NOMO-1 treated with DMSO at 0.1 percent for 48 hours (cell line): ENCODE measurements around the gene SCO1.

Experiments used
- DNase-seq: peaks from one replicate; lab custom pipeline; 2025; ENCODE audit not compliant: unreplicated experiment; lab: John Stamatoyannopoulos, UW

SCO1 gene

GRCh38 chr17:10653987-10654386 is 43.3 kb downstream of the SCO1 start:
- no peak for DNase-seq

- no peak for DNase-seq
Measured at GRCh38 chr17:10652984-10653659, 44.2 kb downstream of the SCO1 start.

GRCh38 chr17:10651927-10652326 is 45.4 kb downstream of the SCO1 start:
- DNase-seq: no peak

- DNase-seq: no peak
Measured at GRCh38 chr17:10649602-10650001, 47.7 kb downstream of the SCO1 start.

DNA sequence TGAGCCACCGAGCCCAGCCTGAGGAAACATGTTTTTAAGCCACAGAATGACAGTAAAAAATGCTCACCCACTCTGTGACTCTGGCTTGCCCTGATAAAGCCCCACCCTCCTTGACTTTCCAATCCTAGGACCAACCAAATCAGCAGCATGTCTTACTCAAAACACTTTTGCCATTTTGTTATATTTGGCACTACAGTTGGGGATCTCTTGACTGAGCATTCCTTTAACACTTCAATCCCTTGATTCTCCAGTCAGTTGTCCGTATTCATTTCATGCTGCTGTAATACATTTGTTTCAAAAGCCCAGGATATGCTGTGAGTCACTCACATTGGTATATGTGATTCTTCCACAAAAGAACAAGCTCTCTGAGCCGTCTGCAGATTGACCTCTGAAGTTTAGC is 48.4 kb downstream of the SCO1 start:
- no peak for DNase-seq

DNA sequence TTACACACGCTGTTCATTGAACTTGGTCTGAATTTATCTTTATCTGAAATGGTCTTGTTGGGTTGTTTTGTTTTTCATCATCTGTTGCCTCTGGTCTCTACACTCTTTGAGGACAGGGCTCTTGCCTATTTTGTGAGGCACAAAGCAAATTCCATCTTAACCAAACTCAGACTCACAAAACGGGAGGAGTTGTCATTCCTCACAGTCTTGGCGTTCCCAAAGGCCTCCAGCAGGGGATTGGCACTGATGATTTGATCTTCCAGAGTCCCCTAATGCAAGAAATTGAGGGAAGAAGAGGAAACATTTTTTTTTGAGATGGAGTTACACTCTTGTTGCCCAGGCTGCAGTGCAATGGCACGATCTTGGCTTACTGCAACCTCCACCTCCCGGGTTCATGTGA is 49.0 kb downstream of the SCO1 start:
- DNase-seq: no peak

DNA sequence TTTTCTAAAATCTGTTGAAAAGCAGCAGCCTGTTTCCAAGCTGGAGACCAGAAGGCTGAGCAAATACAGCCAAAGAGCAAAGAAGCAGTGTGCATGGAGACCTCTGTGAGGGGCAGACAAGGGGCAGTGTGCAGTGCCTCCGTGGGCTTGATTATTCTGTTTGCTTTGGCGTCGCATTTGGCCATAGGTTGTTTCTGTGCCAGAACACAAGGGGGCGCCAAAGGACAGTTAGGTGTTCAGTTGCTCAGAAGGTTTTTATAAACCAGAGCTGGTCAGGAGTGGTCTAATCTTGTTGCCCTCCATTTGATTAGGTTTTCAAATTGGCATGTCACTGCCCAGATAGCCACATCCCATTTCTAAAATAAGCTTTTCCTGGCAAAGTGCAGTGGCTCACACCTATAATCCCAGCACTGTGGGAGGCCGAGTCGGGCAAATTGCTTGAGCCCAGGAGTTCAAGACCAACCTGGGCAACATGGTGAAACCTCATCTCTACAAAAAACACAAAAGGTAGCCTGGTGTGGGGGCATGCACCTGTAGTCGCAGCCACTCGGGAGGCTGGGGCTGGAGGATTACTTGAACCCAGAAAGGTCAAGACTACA is 50.8 kb downstream of the SCO1 start:
- peak; percentile 49 for DNase-seq

- no peak for DNase-seq
Measured at GRCh38 chr17:10640475-10640874, 56.9 kb downstream of the SCO1 start.

GRCh38 chr17:10638151-10638550 is 59.2 kb downstream of the SCO1 start:
- DNase-seq: no peak

DNA sequence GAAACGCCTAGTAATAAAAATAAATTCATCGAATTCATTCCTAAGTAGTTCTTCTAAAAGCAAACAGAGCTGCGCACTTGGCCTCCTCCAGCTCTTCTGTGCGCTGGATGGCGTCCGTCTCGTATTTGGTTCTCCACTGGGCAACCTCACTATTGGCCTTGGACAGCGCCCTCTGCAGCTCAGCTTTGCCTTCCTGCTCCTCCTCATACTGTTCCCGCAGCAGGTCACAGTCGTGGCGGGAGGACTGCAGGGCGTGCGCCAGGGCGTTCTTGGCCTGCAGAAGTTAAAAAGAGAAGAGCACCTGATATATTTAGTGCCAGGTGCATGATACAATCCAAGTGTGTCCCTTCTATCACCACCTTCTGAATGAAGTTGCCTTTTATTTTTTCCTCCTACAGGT is 62.0 kb downstream of the SCO1 start:
- DNase-seq: no peak

GRCh38 chr17:10633738-10634379 is 63.5 kb downstream of the SCO1 start:
- no peak for DNase-seq

DNA sequence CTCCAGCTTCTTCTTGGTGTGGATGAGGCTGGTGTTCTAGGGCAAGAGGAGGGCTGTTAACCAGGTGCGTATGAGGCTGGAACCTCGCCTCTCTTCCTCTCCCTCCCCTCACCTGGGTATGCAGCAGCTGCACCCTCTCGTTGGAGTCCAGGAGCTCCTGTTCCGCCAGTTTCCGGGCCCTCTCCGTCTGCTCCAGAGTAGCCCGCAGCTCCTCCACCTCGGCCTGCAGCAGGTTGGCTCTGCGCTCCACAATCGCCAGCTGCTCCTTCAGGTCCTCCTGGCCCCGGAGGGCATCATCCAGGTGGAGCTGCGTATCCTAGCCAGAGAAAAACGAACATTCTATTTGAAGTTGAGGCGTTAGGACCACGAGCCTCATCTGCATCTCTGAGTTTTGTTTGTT is 65.6 kb downstream of the SCO1 start:
- DNase-seq: no peak

- no peak for DNase-seq
Measured at GRCh38 chr17:10631048-10631700, 66.2 kb downstream of the SCO1 start.

DNA sequence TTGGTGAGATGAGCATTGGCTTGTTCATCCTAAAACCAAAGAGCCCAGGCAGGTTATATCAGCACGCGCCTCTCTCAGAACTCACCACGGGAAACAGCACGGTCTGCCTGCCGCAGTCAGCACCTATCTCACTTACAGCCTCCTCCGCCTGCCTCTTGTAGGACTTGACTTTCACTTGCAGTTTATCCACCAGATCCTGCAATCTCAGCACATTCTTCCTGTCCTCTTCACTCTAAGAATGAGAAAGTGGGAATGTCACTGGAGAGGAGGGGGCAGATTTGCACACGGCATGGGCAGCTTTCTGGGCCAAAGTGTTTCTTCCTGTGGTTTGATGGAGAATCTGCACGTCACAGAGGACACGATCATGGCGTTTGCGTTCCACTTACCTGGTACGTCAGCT is 67.6 kb downstream of the SCO1 start:
- DNase-seq: no peak

GRCh38 chr17:10628756-10629155 is 68.6 kb downstream of the SCO1 start:
- no peak for DNase-seq

GRCh38 chr17:10626390-10626789 is 70.9 kb downstream of the SCO1 start:
- no peak for DNase-seq

DNA sequence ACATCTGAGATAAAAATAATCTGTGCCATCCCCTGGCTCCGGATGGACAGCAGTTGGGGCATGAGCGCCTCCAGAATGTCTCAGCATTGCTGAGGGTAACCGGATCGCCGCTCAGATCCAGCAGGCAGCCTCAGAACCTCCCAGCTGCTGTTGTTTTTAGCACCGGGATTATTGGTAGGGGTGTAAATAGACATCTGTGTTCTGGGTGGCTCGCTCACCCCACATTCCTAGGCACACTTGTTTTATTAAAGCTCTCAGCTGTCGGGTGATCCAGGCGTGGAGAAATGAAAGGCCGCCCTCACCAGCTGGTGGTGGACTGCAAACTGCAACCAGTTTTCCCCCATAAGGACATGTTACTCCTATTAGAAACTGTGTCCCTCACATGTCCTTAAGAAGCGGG is 72.4 kb downstream of the SCO1 start:
- no peak for DNase-seq

- no peak for DNase-seq
Measured at GRCh38 chr17:10623737-10624338, 73.5 kb downstream of the SCO1 start.

- peak; percentile 31 for DNase-seq
Measured at GRCh38 chr17:10622617-10623485, 74.5 kb downstream of the SCO1 start.
